WTC11 (cell line): ENCODE results near the gene CLK2. TPM values are rescaled to one million over a fixed set of nuclear protein-coding genes. Genes with fewer than 3 reads are reported as not detected.

Experiments
- ATAC-seq: fragments of 200-7000 bp; cut with Tn5 transposase; 2 replicates; pipeline ENCODE4 v1.10.0; 2021; ENCODE audit warnings: mild to moderate bottlenecking, moderate library complexity
- CTCF ChIA-PET: fragments of 300-600 bp; sonication (Branson Sonifier 250); formaldehyde crosslinking; loops from one replicate; lab custom pipeline; 2021; ENCODE audit warnings: antibody characterized with exemption; lab: Charles Lee
- POLR2A ChIA-PET: fragments of 350-600 bp; sonication (Branson Sonifier 250); formaldehyde crosslinking; loops from one replicate; lab custom pipeline; 2021; ENCODE audit warnings: antibody characterized with exemption; lab: Charles Lee
- DNase-seq: peaks from one replicate; pipeline ENCODE4 v3.0.0; 2021; ENCODE audit warnings: low spot score
- H3K27ac Mint-ChIP-seq: 2 replicates; pipeline ENCODE4 v1.8.0; 2021; ENCODE audit warnings: mixed read lengths
- H3K27me3 Mint-ChIP-seq: 2 replicates; pipeline ENCODE4 v1.8.0; 2021; ENCODE audit warnings: low read depth, mild to moderate bottlenecking, moderate library complexity, mixed read lengths
- H3K36me3 Mint-ChIP-seq: 2 replicates; pipeline ENCODE4 v1.8.0; 2021; ENCODE audit warnings: mixed read lengths
- H3K4me1 Mint-ChIP-seq: 2 replicates; pipeline ENCODE4 v1.8.0; 2022; ENCODE audit warnings: mixed read lengths
- H3K4me3 Mint-ChIP-seq: 2 replicates; pipeline ENCODE4 v1.8.0; 2021; ENCODE audit warnings: mild to moderate bottlenecking, moderate library complexity, mixed read lengths
- H3K9me3 Mint-ChIP-seq: 2 replicates; pipeline ENCODE4 v1.8.0; 2021; ENCODE audit warnings: mixed read lengths
- CDX4 ChIP-seq: fragments of 250-450 bp; sonication (Bioruptor Pico); IDR thresholded peaks from 2 replicates; pipeline ENCODE4 v1.9.0; 2021; ENCODE audit warnings: moderate library complexity, mild to moderate bottlenecking, inconsistent platforms, borderline replicate concordance
- CREB1 ChIP-seq: sonication (generic); formaldehyde crosslinking; IDR thresholded peaks from 2 replicates; pipeline ENCODE4 v1.8.0; 2023; ENCODE audit warnings: mild to moderate bottlenecking, missing genetic modification reagents
- CTCF ChIP-seq: fragments of 200-600 bp; IDR thresholded peaks from 2 replicates; pipeline ENCODE4 v1.8.0; 2022; ENCODE audit warnings: antibody characterized with exemption
- E2F1 ChIP-seq: sonication (generic); formaldehyde crosslinking; IDR thresholded peaks from 2 replicates; pipeline ENCODE4 v1.8.0; 2022; ENCODE audit warnings: mild to moderate bottlenecking, missing genetic modification reagents
- E2F5 ChIP-seq: sonication (generic); formaldehyde crosslinking; IDR thresholded peaks from 2 replicates; pipeline ENCODE4 v1.8.1; 2022; ENCODE audit warnings: mild to moderate bottlenecking, moderate library complexity, missing genetic modification reagents
- FOXP1 ChIP-seq: sonication (generic); formaldehyde crosslinking; IDR thresholded peaks from 2 replicates; pipeline ENCODE4 v1.8.0; 2022; ENCODE audit warnings: missing genetic modification reagents, mild to moderate bottlenecking, moderate library complexity, borderline replicate concordance
- GRHL2 ChIP-seq: fragments of 250-450 bp; sonication (Bioruptor Pico); IDR thresholded peaks from 2 replicates; pipeline ENCODE4 v1.8.0; 2022; ENCODE audit warnings: mild to moderate bottlenecking, moderate library complexity; ENCODE audit not compliant: insufficient replicate concordance, severe bottlenecking
- HMGA2 ChIP-seq: fragments of 250-450 bp; sonication (Bioruptor Pico); IDR thresholded peaks from 2 replicates; pipeline ENCODE4 v1.4.0; 2021; ENCODE audit warnings: mild to moderate bottlenecking, moderate library complexity
- HMGXB4 ChIP-seq: sonication (generic); formaldehyde crosslinking; IDR thresholded peaks from 2 replicates; pipeline ENCODE4 v1.8.1; 2023; ENCODE audit warnings: mild to moderate bottlenecking, moderate library complexity, missing genetic modification reagents
- JUN ChIP-seq: sonication (generic); formaldehyde crosslinking; IDR thresholded peaks from 2 replicates; pipeline ENCODE4 v1.8.0; 2023; ENCODE audit warnings: mild to moderate bottlenecking, missing genetic modification reagents
- OVOL2 ChIP-seq: fragments of 250-450 bp; sonication (Bioruptor Pico); IDR thresholded peaks from 2 replicates; pipeline ENCODE4 v1.9.0; 2021; ENCODE audit warnings: mild to moderate bottlenecking, borderline replicate concordance
- PREB ChIP-seq: sonication (generic); formaldehyde crosslinking; IDR thresholded peaks from 2 replicates; pipeline ENCODE4 v1.8.1; 2022; ENCODE audit warnings: mild to moderate bottlenecking, missing genetic modification reagents, moderate library complexity, borderline replicate concordance
- PRRX2 ChIP-seq: fragments of 250-450 bp; sonication (Bioruptor Pico); IDR thresholded peaks from 2 replicates; pipeline ENCODE4 v1.8.0; 2021; ENCODE audit warnings: mild to moderate bottlenecking
- RORB ChIP-seq: fragments of 250-450 bp; sonication (Bioruptor Pico); IDR thresholded peaks from 2 replicates; pipeline ENCODE4 v1.9.0; 2021; ENCODE audit warnings: mild to moderate bottlenecking
- SMAD4 ChIP-seq: sonication (generic); formaldehyde crosslinking; IDR thresholded peaks from 2 replicates; pipeline ENCODE4 v1.8.0; 2022; ENCODE audit warnings: mild to moderate bottlenecking, missing genetic modification reagents
- STAT6 ChIP-seq: sonication (generic); formaldehyde crosslinking; conservative IDR thresholded peaks from 2 replicates; pipeline ENCODE4 v1.8.1; 2023; ENCODE audit warnings: mild to moderate bottlenecking, low read depth, missing genetic modification reagents, moderate library complexity
- ZMAT4 ChIP-seq: fragments of 250-450 bp; sonication (Bioruptor Pico); IDR thresholded peaks from 2 replicates; pipeline ENCODE4 v1.9.0; 2021; ENCODE audit warnings: mild to moderate bottlenecking
- ZNF317 ChIP-seq: sonication (generic); formaldehyde crosslinking; IDR thresholded peaks from 2 replicates; pipeline ENCODE4 v1.8.1; 2023; ENCODE audit warnings: low read depth, mild to moderate bottlenecking, moderate library complexity, missing genetic modification reagents, borderline replicate concordance
- ZNF396 ChIP-seq: fragments of 250-450 bp; sonication (Bioruptor Pico); IDR thresholded peaks from 2 replicates; pipeline ENCODE4 v1.8.0; 2021; ENCODE audit warnings: mild to moderate bottlenecking, moderate library complexity, borderline replicate concordance
- total RNA-seq: library from RNA; stranded (reverse); gene quantifications from 3 replicates; pipeline ENCODE4 v1.2.3, GENCODE V29; 2021

Gene CLK2
- total RNA-seq, 1 experiment from 2014 or later, result 74.4 TPM

GRCh38 chr1:155267373-155267772 is 5.9 kb downstream of the CLK2 start:
- no peaks in the 10 kb centered on the region for H3K9me3 Mint-ChIP-seq
- DNase-seq (no peak), ATAC-seq (no peak)
- no peak overlapping the region for H3K27ac Mint-ChIP-seq
- ChIA-PET CTCF (interaction anchor here (0.8 to 3.7 kb wide), 3 partner anchors 10 to 45 kb away, joined by 3 to 16 read pairs (median 9); partner anchors contain the start of gene HCN3), POLR2A (interaction anchor here (0.7 to 1.4 kb wide), 2 partner anchors 12 to 981 kb away, joined by 3 read pairs; partner anchors contain the start of genes ENTREP3 and PAQR6)
- peaks cover 14% of the 10 kb centered on the region for H3K4me1 Mint-ChIP-seq
- H3K27me3 Mint-ChIP-seq, result no peaks in the 10 kb centered on the region
- H3K4me3 Mint-ChIP-seq, result no peak overlapping the region
- H3K36me3 Mint-ChIP-seq, result peaks cover 88% of the 10 kb centered on the region
- no peak for TF ChIP-seq STAT6 (CRISPR knock-in tag)
- TF ChIP-seq ZMAT4 (CRISPR knock-in tag), result no peak
- no peak for TF ChIP-seq PREB (CRISPR knock-in tag)
- no peak for TF ChIP-seq FOXP1
- TF ChIP-seq SMAD4 (CRISPR knock-in tag), result no peak

GRCh38 chr1:155266553-155266952 is 6.8 kb downstream of the CLK2 start:
- Mint-ChIP-seq H3K27me3 (no peaks in the 10 kb centered on the region), H3K36me3 (peaks cover 84% of the 10 kb centered on the region), H3K27ac (no peak overlapping the region)

GRCh38 chr1:155263067-155263466 is 10.2 kb downstream of the CLK2 start:
- H3K4me3 Mint-ChIP-seq, result no peak overlapping the region
- H3K27ac Mint-ChIP-seq, result peak overlapping the region; percentile 78
- CTCF ChIA-PET, result interaction anchor here (6.1 kb wide), 1 partner anchor 12 kb away, joined by 130 read pairs; no protein-coding TSS in a partner anchor
- H3K4me1 Mint-ChIP-seq, result peaks cover 14% of the 10 kb centered on the region
- peaks cover 65% of the 10 kb centered on the region for H3K36me3 Mint-ChIP-seq
- no peaks in the 10 kb centered on the region for H3K9me3 Mint-ChIP-seq
- POLR2A ChIA-PET, result interaction anchor here (1.0 kb wide), 1 partner anchor 10 kb away, joined by 4 read pairs; the partner anchor contains the start of gene CLK2
- H3K27me3 Mint-ChIP-seq, result no peaks in the 10 kb centered on the region
- DNase-seq (no peak), ATAC-seq (no peak)
- TF ChIP-seq CTCF, result no peak
- no peak for TF ChIP-seq E2F1 (CRISPR knock-in tag)
- no peak for TF ChIP-seq HMGXB4 (CRISPR knock-in tag)
- no peak for TF ChIP-seq CDX4 (CRISPR knock-in tag)
- no peak for TF ChIP-seq RORB
- TF ChIP-seq PRRX2 (CRISPR knock-in tag), result no peak
- TF ChIP-seq ZNF396 (CRISPR knock-in tag), result no peak
- no peak for TF ChIP-seq JUN
- TF ChIP-seq HMGA2, result no peak
- no peak for TF ChIP-seq FOXP1
- no peak for TF ChIP-seq ZNF317 (CRISPR knock-in tag)
- no peak for TF ChIP-seq E2F5 (CRISPR knock-in tag)

More at GRCh38 chr1:155266553-155266952, 6.8 kb downstream of the CLK2 start:
- Mint-ChIP-seq H3K4me1 (peaks cover 11% of the 10 kb centered on the region), H3K4me3 (no peak overlapping the region), H3K9me3 (no peaks in the 10 kb centered on the region)
- ATAC-seq (no peak), DNase-seq (no peak)
- CTCF ChIA-PET, result interaction anchor here (0.8 to 3.7 kb wide), 4 partner anchors 10 to 46 kb away, joined by 3 to 16 read pairs (median 6); partner anchors contain the start of gene HCN3
- POLR2A ChIA-PET, result interaction anchor here (1.4 kb wide), 1 partner anchor 11 kb away, joined by 3 read pairs; the partner anchor contains the start of gene ENTREP3
- TF ChIP-seq GRHL2 (CRISPR knock-in tag) (no peak), OVOL2 (CRISPR knock-in tag) (no peak), E2F5 (CRISPR knock-in tag) (no peak), JUN (no peak), CREB1 (CRISPR knock-in tag) (no peak)
